ENCODE results near the gene CDC6. TPM values are rescaled to one million over a fixed set of nuclear protein-coding genes. Genes with fewer than 3 reads are reported as not detected.

Gene CDC6
- total RNA-seq, 1 donor from 2014 or later: 3.8 TPM

DNA sequence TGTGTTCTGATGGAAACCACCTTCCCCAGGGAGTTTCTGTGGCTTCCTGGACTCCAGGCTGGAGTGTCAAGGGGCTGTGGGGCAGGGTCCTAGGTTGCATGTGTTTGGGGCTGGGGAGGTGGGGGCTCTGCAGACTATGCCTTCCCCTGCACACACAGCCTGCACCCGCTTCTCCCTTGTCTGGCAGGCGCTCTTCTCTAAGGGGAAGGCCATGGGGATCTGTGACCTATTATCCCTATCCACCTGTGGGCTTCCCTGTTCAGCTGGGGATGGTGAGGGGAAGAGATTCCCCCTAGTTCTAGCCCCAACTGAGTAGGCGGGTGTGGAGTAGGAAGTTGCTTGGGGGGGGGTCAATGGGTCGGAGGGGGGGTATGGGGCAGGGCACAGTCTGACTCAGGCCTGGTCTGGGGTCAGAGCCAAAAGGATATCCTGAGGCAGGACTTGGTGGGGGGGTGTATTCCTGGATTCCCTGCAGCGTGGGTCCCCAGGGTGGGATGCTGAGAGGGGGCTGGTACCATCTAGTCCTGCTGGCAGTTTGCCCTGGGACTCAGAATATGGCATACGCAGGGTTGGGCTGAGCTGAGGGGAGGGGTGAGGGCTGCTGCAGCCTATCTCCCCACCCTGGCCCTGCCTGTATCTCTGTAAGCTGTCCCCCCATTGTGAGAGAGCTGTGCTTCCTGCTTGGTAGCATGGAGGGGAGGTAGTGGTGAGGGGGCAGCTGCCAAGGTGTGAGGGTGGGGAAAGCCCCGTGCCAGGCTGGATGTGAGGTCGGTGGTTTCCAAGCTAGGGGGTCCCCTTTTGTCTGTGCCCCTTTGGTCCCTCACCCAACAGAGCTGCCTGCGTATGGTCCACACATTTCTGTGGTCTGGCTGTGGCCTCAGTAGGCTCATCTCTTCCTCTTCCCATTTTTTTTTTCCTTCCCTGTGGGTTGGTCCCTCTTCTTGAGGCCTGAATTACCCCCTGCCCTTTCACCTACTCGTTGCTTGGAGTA is 36.0 kb downstream of the CDC6 start:
- peak; percentile 83 to 87 for DNase-seq (ENCODE audit: low read depth in 2 of 2)

DNA sequence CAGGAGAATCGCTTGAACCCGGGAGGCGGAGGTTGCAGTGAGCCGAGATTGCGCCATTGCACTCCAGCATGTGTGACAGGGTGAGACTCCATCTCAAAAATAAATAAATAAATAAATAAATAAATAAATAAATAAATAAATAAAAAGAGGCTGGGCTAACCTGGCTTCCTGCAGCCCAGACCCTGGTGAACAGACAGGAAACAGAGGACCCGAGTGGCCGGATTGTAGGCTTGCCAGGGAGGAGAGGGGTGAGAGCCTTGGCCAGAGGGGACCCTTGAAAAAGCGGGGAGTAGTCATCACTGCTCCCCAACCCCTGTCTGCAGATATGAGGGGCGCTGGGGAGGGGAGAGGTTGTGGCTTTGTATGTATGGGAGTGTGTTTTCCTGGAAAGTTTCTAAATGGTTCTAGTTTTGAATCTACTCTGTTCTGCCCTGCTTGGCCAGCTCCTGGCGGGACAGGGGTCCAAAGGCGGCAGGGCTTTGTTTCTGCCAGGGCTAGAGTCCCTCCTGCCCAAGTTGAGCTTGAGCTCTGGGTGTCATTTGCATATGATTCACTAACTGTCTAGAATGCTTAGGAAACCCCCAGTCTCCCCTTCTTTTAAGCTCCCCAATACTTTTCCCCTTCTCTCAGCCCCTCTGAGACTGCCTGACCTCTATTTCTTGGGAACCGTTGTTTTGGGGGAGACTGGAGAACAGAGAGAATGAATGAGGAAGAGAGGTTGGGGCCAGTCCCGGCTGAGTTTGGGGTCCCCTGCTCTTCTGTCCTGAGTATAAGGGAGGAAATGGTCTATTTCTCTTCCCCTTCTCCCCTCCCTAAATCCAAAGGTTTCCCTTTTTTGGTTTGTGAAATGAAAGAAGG is 37.7 kb downstream of the CDC6 start:
- no peak for DNase-seq (ENCODE audit: low read depth in 2 of 2)

DNA sequence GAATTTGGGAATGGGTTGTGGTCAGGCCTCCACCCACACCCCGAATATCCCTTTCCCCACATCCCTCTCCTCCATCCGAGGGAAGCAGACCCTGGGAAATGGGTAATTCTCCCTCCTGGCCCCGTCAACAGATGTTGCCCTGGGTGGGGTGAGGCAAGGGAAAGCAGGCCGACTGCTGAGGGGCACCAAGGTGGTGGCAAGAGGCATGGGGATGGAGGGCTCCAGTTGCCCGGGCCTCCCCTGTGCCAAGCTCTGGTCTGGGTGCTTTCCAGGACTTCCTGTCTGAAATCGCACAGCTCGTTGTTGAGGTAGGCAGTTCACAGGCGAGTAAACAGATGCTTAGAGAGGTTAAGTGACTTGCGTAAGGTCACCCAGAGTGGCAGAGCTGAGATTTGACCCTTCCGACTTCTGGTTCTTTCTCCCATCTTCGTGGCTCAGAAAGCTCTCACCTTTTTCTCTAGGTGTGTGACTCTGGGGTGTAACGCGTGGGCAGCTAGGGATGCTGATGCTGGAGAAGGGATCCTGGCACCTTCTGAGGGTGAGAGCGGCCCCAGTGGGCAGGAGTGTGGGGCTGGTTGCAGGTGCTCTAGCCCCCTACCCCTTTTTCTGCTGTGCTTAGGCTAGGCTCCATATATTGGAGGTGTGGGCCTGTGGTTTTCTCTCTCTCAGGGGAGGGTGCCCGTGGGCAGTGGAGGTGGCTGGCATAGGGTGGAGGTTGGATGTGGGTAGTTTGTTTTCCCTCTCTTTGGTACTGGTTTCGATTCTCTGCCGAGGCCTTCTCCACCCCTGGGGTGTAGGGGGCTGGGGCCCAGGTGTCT is 38.5 kb downstream of the CDC6 start:
- peak; percentile 47 to 62 for DNase-seq (ENCODE audit: low read depth in 2 of 2)

DNA sequence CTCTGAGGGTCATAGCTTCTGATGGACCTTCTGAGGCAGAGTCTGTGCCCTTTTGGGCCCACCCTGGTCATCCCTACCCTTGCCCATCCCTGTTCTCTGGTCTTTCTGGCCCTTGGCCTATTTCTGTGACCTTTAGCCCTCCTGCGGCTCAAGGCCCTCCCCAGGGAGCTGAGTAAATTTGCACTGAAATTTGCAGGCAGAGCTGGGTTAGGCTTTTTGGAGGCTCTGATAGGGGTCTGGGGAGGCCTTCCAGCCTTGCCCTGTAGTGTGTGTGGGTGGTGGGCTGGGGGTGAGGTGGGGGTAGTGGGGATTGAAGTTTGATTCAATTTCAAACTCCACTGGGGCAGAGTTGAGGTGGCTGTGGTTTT is 39.1 kb downstream of the CDC6 start:
- no peak for DNase-seq (ENCODE audit: low read depth in 2 of 2)

DNA sequence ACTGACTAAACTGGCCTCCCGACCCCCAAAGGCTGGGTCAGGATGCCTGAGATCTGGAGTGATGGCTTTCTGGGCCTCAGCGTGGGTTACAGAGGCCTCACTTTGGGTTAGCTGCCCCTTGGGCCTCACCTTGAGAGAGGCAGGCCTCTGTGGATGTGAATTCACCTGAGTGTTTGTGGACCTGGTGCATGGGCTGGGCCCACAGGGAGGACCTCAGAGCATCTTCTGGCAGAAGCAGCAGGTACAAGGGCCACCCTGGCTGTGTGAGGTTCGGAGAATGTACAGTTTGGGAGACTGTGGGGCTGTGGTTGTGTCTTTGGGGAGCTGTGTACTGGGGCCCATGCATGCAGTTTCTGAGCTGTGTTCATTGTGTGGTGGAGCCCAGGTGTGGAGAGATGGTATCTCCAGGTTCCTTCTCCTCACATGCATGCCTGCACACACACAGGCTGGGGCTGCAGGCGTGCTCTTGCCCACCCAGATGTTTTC is 39.6 kb downstream of the CDC6 start:
- DNase-seq (ENCODE audit: low read depth in 2 of 2): no peak

DNA sequence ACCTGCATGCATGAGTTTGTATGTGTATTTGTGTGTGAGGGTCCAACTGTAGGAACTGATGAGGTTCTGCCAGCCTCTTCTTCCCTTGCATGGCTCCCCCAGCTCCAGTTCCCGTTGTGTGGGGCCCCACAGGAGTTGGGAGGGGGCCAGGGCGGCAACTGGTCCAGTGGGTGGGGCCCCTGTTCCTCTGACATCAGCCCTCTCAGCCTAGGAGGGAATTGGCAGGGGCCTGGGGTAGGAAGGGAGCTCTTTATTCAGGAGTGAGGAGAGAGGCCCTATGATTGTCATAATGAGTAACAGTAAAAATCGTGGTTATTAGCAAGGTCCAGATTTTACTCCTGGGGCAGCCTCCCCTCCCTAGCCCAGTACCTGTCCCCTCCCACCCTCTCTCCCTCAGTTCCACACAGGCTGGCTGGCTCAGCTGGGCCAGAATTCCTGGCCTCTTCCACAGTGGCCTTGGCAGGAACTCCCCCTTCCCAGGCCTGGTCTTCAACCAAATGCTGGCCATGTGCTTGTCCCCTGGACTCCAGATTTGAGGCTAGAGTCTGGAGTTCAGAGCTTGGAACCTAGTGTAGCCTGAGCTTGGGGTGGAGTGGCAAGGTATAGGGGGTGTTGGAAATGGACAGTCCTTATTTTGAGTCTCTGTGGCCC is 40.2 kb downstream of the CDC6 start:
- DNase-seq (ENCODE audit: low read depth in 2 of 2): no peak

DNA sequence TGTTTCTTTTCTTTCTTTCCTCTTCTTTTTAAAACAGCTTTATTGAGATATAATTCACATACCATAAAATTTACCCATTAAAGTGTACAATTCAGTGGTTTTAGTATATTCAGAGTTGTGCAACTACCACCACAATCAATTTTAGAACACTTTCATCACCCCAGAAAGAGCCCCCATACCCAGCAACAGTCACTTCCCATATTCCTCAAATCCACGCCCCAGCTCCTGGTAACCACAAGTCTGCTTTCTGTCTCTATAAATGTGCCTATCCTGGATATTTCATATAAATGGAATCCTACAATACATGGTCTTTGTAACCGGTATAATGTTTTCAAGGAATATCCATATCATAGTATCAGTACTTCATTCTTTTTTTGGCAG is 40.7 kb downstream of the CDC6 start:
- no peak for DNase-seq (ENCODE audit: low read depth in 2 of 2)

DNA sequence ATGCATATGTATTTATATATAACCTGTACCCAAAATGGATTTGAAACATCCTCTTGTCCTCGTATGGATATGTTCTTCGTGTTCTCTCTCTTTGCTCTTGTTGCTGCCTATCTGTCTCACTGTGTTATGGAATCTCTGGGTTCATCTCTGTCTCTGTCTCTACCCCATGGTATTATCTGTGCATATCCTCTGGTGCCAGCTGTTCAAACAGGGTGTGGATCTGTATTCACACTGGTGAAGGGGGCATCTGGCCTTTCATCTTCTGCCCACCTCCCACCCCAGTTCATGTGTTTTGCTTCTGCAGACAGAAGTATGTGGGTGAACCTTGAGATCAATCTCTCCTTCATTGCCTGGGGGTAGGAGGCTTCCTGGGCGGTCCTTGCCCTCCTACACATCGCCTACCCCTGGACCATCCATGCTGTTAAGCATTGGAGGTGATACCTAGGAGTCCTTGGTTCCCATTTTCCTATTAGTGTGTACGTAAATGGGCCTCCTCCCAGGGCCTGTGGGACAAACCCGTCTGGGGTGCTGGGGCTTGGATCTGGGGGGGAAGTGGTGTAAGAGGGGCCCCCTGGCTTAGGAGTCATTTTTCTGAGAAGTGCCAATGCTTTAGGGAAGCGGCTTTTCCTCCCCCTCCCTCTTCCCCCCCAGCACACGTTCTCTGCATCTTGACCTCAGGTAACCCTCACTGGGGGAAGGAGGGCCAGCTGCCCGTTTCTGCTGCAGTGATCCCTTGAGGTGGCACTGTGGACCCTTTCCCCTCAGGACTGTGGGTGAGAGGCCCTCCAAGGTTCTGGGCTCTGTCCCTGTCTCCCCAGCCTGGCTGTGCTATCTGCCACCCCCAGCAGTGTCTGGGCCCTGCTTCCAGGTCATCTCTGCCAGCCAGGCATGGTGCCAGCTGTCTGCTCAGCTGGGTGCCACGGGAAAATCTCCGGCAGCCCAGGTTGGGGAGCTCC is 42.4 kb downstream of the CDC6 start:
- DNase-seq (ENCODE audit: low read depth in 2 of 2): no peak

DNA sequence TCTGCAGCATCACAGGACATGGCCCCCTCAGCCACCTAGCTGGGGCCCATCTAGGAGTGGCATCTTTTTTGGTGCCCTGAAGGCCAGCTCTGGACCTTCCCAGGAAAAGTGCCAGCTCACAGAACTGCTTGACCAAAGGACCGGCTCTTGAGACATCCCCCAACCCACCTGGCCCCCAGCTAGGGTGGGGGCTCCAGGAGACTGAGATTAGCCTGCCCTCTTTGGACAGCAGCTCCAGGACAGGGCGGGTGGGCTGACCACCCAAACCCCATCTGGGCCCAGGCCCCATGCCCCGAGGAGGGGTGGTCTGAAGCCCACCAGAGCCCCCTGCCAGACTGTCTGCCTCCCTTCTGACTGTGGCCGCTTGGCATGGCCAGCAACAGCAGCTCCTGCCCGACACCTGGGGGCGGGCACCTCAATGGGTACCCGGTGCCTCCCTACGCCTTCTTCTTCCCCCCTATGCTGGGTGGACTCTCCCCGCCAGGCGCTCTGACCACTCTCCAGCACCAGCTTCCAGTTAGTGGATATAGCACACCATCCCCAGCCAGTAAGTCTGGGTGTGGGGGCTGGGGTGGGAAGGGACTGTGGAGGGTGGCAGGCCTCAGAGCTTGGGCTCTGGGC is 43.3 kb downstream of the CDC6 start:
- DNase-seq (ENCODE audit: low read depth in 2 of 2): no peak

DNA sequence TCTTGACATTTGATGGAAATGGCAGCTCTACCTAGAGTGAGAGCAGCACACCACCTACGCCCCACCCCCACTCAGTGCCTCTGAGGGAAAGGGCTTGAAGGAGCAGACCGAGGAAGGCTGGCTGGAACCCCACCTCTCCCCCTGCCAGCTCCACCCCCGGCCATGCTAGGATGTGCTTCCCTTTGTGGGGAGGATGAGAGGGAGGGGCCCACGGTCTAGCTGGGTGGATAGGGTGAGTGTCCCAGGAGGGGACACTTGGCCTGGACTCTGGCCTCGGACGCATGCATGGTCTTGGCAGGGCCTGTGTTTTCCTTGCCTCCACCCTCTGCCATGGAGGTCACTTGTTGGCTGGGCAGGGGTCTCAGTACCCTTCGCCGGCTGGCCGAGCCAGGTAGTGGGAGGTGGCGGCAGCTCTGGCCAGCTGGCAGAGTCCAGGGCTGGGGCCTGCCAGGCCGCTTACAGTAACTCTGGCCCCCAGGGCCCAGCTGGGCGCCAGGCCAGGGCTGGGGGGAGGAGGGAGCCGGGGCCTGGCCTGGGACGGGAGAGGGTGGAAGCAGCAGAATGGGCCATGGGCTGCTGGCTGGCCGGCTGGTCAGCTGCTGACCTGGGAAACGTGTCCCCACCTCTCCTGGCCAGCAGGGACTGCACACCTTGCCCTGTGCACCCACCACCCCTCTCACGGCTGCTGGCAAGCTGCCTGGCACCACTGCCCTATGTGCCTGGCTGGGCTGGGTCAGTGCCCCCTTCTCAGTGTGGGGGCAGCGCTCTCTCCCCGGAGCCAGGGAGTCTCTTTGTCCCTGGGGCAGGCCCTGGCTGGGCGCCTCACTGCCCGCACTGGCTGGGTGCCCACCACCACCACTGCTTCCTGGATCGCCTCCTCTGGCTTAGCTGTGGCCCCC is 44.3 kb downstream of the CDC6 start:
- DNase-seq (ENCODE audit: low read depth in 2 of 2): peak; percentile 47 to 92

DNA sequence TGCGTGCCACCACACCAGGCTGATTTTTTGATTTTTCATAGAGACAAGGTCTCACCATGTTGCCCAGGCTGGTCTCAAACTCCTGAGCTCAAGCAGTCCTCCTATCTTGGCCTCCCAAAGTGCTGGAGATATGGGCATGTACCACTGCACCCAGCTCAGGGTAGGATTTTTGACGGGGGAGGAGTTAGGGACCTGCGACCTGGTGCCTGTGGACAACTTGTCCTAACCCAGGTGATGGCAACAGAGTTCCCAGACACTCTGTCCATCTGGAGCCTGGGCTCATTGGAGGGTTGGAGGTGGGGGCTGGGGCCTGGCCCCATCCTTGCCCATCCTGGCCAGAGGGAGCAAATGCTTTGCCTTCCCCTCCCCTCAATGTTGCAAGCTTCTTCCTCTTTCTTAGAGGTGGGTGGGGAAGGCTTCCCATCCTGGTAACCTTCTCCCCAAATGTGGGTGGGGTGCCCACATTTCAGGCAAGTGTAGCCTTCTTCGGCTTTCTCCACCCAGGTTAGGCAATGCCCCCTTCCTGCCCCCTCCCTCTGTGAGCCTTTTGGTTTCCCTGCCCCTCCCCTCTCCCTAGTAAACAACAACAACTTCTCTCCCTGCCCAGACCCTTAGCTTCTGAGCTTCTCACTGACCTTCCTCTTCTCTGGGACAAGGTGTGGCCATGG is 46.2 kb downstream of the CDC6 start:
- DNase-seq (ENCODE audit: low read depth in 2 of 2): no peak

DNA sequence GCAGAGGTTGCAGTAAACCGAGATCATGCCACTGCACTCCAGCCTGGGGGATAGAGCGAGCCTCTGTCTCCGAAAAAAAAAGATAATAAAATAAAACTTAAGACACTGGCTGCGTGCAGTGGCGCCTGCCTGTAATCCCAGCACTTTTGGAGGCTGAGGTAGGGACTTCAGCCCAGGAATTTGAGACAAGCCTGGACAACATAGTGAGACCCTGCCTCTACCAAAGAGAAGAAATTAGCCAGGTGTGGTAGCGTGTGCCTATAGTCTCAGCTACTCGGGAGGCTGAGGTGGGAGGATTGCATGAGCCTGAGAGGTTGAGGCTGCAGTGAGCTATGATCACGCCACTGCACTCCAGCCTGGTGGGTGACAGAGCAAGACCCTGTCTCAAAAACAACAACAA is 47.9 kb downstream of the CDC6 start:
- DNase-seq (ENCODE audit: low read depth in 2 of 2): no peak

DNA sequence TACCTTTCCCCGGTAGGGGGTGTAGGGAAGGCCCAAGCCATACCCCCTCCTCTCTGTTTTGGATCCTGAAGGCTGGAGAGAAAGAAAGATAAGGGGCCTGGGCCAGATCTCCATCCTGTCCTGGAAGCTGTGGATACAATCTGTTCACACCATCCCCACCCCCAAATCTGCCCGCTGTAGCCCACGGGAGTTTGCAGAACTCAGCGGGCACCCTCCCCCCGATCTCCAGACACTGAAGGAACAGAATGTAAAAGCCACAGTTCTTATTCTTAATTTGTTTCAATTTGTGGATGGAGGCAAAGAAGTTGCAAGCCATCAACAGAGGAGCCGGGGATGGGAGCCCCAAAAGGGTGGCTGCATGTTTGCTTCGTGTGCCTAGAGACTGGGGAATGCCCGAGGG is 49.7 kb downstream of the CDC6 start:
- DNase-seq (ENCODE audit: low read depth in 2 of 2): no peak

DNA sequence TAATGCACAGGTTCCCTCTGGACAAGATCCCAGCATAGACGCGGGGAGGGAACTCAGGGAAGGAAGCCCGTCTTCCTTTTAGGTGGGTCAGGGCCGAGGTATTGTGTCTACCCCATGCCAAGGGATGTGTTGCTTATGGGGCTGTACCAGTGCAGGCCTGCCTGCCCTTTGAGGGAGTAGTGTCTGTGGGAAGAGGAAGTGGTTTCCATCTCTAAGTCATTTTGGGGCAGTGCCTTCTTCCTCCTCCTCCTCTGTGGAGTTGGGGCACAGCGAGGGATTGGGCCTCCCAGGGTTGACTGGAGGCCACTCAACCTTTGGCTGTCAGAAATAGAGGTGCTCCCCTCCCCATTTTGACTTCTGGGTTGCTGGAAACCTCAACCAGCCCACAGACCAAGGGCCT is 50.4 kb downstream of the CDC6 start:
- DNase-seq (ENCODE audit: low read depth in 2 of 2): no peak

DNA sequence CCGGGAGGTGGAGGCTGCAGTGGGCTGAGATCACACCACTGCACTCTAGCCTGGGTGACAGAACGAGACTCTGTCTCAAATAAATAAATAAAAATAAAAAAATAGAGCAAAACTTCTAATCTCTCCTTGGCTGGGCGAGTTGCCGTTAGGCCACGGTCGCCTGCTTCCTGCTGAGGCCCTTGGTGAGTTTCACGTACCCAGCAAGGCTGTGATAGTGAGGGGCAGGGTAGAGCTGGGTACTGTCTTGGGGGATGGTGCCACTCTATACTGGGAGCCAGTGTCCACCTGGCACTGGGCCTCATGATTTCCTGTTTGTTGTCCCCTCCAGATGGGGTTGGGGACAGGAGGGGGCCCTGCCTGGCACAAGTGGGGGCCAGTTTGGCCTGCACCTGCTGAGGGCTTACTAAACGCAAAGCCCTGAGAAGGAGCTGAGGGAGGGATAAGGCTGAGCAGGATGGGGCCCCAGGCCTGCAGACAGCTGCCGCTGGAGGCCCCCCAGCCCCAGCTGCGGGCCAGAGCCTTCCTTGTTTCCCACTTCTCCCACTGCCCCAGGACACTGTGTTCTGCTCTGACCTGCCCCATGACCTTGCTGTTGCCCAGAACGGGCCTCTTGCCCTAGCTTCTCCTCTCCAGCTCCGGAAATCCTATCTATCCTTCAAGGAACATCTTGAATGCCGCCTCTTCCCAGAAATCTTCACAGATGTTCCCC is 51.4 kb downstream of the CDC6 start:
- DNase-seq (ENCODE audit: low read depth in 2 of 2): no peak

DNA sequence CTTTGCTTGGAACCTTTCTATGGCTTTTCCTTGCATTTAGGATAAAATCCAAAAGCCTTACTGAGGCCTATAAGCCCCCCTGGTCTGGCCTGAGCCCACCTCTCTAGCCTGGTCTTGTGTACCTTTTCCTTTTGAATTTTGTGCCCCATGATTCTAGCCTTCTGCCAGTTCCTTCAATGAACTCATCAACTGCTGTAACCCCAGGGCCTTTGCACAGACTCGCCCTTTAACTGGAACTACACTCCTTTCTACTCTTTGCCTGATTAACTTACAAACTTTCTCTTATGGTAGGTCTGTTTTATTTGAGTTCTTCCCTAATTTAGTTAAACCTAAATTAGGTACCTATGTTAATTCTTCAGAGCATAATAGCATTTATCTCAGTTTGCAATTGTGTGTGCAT is 52.6 kb downstream of the CDC6 start:
- no peak for DNase-seq (ENCODE audit: low read depth in 2 of 2)

All from lung microvascular endothelial cell (primary cell).